K562 (cell line): ENCODE measurements around the gene EBI3. TPM values are rescaled to one million over a fixed set of nuclear protein-coding genes. Genes with fewer than 3 reads are reported as not detected.

Source experiments
- ADNP ChIP-seq: fragments of 200-800 bp; sonication (Bioruptor generic); IDR thresholded peaks from 2 replicates; pipeline ENCODE4 v1.6.1; 2016; ENCODE audit warnings: missing genetic modification characterization, missing compliant biosample characterization
- CREBBP ChIP-seq: IDR thresholded peaks from one replicate; pipeline ENCODE4 v1.6.1; 2012; ENCODE audit warnings: low read depth, mild to moderate bottlenecking, control low read depth, inconsistent platforms, low read length
- DPF2 ChIP-seq: fragments of 450-650 bp; IDR thresholded peaks from 2 replicates; pipeline ENCODE4 v1.6.1; 2016
- RCOR1 ChIP-seq, 2 experiments: IDR thresholded peaks; 2 replicates each; pipeline ENCODE4 v1.6.1; 2012; ENCODE audit warnings: low read depth in 2 of 2, low read length in 2 of 2, borderline replicate concordance in 1 of 2, improper control_type of control experiment in 1 of 2
- TRIM28 ChIP-seq: fragments of 450-650 bp; IDR thresholded peaks from 2 replicates; pipeline ENCODE4 v1.6.1; 2017
- WHSC1 ChIP-seq: IDR thresholded peaks from one replicate; pipeline ENCODE4 v1.6.1; 2012; ENCODE audit warnings: low read length, control low read depth, inconsistent platforms
- ZFP36 ChIP-seq: fragments of 150-350 bp; IDR thresholded peaks from 2 replicates; pipeline ENCODE4 v1.6.1; 2018; ENCODE audit warnings: low read length, low read depth; ENCODE audit not compliant: partially characterized antibody
- ZKSCAN3 ChIP-seq: fragments of 250-450 bp; sonication (Bioruptor Pico); IDR thresholded peaks from 2 replicates; pipeline ENCODE4 v1.4.0; 2020
- ZKSCAN8 ChIP-seq: fragments of 200-800 bp; sonication (Bioruptor generic); IDR thresholded peaks from 2 replicates; pipeline ENCODE4 v1.6.1; 2016; ENCODE audit warnings: missing genetic modification characterization, missing compliant biosample characterization
- polyA plus RNA-seq, 8 experiments: library from polyadenylated mRNA; depleted of rRNA in 4 of 8; stranded (reverse) in 5 of 8; unstranded in 3 of 8; fragments of >200 nt; fragmentation: Nextera tagmentation in 2 of 8; fragmentation: Illumina TruSeq in 1 of 8; extraction: Ambion mirVana in 2 of 8; extraction: Trizol in 1 of 8; gene quantifications; 2 replicates each; pipeline versions ENCODE4 v1.2.1 to v1.2.3, GENCODE V29; 2011 to 2014; ENCODE audit warnings: inconsistent platforms in 1 of 8, missing spikeins in 1 of 8
- total RNA-seq, 7 experiments: library from RNA; depleted of rRNA in 6 of 7; stranded (reverse); fragments of >200 nt in 6 of 7; fragmentation: Illumina TruSeq in 2 of 7; extraction: Trizol in 2 of 7; gene quantifications; 2 replicates each; pipeline versions ENCODE4 v1.2.1 to v1.2.3, GENCODE V29; 2011 to 2021; ENCODE audit warnings: low replicate concordance in 1 of 7
- TF ChIP-seq, protein P1 (sequence below): fragments of 250-450 bp; sonication (Bioruptor Pico); IDR thresholded peaks from 2 replicates; pipeline ENCODE4 v1.5.0; 2021
- TF ChIP-seq, protein P2 (sequence below), 2 experiments: IDR thresholded peaks; 2 replicates each; pipeline ENCODE4 v1.6.1; 2011; ENCODE audit warnings: borderline replicate concordance in 1 of 2, control low read depth in 1 of 2, low read depth in 1 of 2, low read length in 1 of 2, mild to moderate bottlenecking in 1 of 2, mixed read lengths in 1 of 2, moderate library complexity in 1 of 2; ENCODE audit not compliant: insufficient read depth in 1 of 2, insufficient read length in 1 of 2, poor library complexity in 1 of 2, severe bottlenecking in 1 of 2; ENCODE audit errors: extremely low read depth in 1 of 2

Gene EBI3
- total and polyA plus RNA-seq, 9 of the 15 experiments (the other 6 are each of a cell fraction or from before 2014, with no cell fraction given): 0.08 to 0.35 (median 0.22) TPM; not detected in 6

DNA sequence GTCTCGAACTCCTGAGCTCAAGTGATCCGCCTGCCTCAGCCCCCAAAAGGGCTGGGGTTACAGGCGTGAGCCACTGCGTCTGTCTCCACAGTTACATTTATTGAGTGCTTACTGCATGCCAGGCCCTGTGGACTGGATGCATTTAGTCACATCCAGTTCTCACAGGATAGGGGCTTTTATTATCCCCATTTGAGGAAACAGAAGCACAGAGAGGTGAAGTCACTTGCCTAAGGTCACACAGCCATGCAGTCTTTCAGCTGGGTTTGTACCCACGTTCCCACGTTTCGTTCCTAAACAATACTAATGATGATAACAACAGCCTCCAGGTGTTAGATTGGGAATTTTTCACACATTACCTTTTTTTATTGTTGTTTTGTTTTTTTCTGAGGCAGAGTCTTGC lies 9.1 kb upstream of the EBI3 start (continued):
- peak; percentile 94 for TF ChIP-seq ZFP36
- TF ChIP-seq TRIM28: no peak
- TF ChIP-seq CREBBP: no peak
- no peak for TF ChIP-seq DPF2
- TF ChIP-seq WHSC1: no peak
- TF ChIP-seq ADNP (tag): peak; percentile 81
- 0 out of 2 replicates have a peak, but pooled peaks have one; percentile 52 for TF ChIP-seq ZKSCAN8
- TF ChIP-seq ZKSCAN3: no peak
- 0 out of 4 replicates have a peak, but pooled peaks of 1 of the 2 experiments have one; percentile 11 for TF ChIP-seq RCOR1 (IDR thresholded peaks at IDR 0.05; ENCODE audit: borderline replicate concordance in 1 of 2, low read depth in 2 of 2, low read length in 2 of 2)
- TF ChIP-seq, protein P1, sequence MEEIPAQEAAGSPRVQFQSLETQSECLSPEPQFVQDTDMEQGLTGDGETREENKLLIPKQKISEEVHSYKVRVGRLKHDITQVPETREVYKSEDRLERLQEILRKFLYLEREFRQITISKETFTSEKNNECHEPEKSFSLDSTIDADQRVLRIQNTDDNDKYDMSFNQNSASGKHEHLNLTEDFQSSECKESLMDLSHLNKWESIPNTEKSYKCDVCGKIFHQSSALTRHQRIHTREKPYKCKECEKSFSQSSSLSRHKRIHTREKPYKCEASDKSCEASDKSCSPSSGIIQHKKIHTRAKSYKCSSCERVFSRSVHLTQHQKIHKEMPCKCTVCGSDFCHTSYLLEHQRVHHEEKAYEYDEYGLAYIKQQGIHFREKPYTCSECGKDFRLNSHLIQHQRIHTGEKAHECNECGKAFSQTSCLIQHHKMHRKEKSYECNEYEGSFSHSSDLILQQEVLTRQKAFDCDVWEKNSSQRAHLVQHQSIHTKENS (CRISPR knock-in tag): no peak
- TF ChIP-seq, protein P2, sequence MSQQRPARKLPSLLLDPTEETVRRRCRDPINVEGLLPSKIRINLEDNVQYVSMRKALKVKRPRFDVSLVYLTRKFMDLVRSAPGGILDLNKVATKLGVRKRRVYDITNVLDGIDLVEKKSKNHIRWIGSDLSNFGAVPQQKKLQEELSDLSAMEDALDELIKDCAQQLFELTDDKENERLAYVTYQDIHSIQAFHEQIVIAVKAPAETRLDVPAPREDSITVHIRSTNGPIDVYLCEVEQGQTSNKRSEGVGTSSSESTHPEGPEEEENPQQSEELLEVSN (IDR thresholded peaks at IDR 0.05; ENCODE audit: borderline replicate concordance in 1 of 2, extremely low read depth in 1 of 2, insufficient read depth in 1 of 2, insufficient read length in 1 of 2, low read depth in 1 of 2, low read length in 1 of 2, poor library complexity in 1 of 2, severe bottlenecking in 1 of 2): no peak
